Gastrocnemius medialis (tissue), 4 donors: Measurements from ENCODE around the gene LSM8.

Experiments used
- CTCF ChIP-seq, 5 experiments: fragments of 450-650 bp in 3 of 5; fragments of 200-600 bp in 2 of 5; sonication (generic) in 2 of 5; IDR thresholded peaks in 4 of 5; conservative IDR thresholded peaks in 1 of 5; 1 replicate in 4 of 5; 2 replicates in 1 of 5; pipeline ENCODE4 v1.5.1; 2016 to 2019; ENCODE audit warnings: antibody characterized with exemption in 5 of 5, mild to moderate bottlenecking in 3 of 5, moderate library complexity in 3 of 5
- POLR2A ChIP-seq, 2 donors: fragments of 450-650 bp; IDR thresholded peaks; one replicate each; pipeline ENCODE4 v1.6.1; 2017; ENCODE audit warnings: antibody characterized with exemption in 2 of 2, mild to moderate bottlenecking in 2 of 2, moderate library complexity in 2 of 2

- TF ChIP-seq CTCF (IDR thresholded peaks at IDR 0.05 in 4 of 5, conservative IDR thresholded peaks at IDR 0.05 in 1 of 5): no peak
- TF ChIP-seq POLR2A (IDR thresholded peaks at IDR 0.05): no peak
Observed at GRCh38 chr7:118232837-118233236, 48.9 kb downstream of the LSM8 start.
